GM18907 (cell line): ENCODE data around the gene SNAP91.
"Not testable (repeated sequence)": the region's sequence is repeated elsewhere in the genome, so short reads cannot be mapped to it uniquely, and the experiment has no call there.

Source experiments
- ATAC-seq: cut with Tn5 transposase; IDR thresholded peaks from one replicate; pipeline ENCODE4 v1.9.1; 2021; ENCODE audit warnings: mild to moderate bottlenecking, moderate library complexity; ENCODE audit not compliant: unreplicated experiment

The SNAP91 gene

DNA sequence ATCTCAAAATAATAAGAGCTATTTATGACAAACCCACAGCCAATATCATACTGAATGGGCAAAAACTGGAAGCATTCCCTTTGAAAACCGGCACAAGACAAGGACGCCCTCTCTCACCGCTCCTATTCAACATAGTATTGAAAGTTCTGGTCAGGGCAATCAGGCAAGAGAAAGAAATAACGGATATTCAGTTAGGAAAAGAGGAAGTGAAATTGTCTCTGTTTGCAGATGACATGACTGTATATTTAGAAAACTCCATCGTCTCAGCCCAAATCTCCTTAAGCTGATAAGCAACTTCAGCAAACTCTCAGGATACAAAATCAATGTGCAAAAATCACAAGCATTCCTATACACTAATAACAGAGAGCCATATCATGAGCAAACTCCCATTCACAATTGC, 158.4 kb downstream of the SNAP91 start:
- ATAC-seq, result not testable (repeated sequence)

GRCh38 chr6:83546636-83547035, 162.3 kb downstream of the SNAP91 start:
- ATAC-seq, result no peak

DNA sequence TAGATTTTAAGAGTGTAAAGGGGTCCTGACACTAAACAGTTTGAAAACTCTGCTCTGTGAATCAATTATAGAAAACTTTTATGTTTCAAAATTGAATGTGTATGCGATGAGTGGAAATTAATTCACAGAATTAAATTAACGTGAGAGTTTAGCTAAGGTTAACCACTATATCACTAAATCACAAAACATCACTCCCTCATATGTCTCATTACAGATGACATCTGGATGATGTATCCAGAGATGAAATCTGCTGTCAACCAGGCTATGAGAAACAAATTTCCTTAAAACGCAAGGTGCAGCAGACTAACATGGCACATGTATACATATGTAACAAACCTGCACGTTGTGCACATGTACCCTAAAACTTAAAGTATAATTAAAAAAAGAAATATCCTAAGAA, 169.2 kb downstream of the SNAP91 start:
- no peak for ATAC-seq

GRCh38 chr6:83536647-83537589, 172.0 kb downstream of the SNAP91 start:
- peak; percentile 22 for ATAC-seq

- ATAC-seq, result peak; percentile 87
These were observed 172.8 kb downstream of the SNAP91 start for GRCh38 chr6:83536034-83536646.

GRCh38 chr6:83518816-83519480, 190.0 kb downstream of the SNAP91 start:
- ATAC-seq, result no peak

DNA sequence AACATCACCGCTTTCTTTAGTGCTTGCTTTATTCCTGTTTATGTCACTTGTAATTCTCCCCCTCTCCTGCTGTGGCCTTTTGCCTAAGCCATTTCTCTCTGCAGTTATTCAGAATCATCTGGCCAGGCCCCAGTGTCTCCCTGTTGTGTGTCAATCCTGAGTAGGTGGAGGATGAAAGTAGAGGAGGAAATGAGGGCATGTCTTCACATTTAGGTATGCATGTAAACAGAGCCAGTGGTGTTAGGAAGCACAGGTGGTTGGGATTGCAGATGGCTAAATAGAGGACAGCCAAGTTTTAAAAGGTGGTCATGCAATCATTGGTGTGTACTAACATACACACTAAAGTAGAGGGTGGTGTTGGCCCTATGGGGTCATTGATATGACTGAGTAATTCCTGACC, 191.4 kb downstream of the SNAP91 start:
- no peak for ATAC-seq

DNA sequence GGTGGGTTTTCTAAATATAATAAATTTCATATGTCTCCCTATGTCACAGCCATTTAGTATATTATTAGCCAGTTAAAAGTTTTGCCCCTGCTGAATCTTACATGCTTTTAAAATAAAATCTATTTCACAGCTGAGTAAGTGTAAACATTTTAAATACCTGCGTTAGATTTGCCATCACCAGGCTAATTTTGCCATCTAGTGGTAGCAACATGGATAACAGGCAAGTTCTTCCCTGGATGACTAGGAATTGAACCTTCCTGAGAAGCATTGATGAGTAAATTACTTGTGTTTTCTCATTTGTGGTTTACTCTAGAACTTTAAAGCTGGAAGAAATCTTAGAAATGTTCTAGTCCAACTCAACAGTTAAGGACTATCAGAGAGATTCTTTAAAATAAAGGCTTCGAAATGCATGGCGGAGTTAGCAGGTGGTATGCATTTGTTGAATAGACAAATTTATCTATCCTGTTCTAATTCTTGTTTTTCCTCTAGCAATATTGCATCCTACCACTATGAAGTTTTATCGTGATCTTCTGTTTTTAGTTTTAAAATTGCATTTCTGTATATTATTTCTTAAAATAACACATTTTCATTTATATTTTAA, 193.9 kb downstream of the SNAP91 start:
- ATAC-seq, result peak; percentile 60

DNA sequence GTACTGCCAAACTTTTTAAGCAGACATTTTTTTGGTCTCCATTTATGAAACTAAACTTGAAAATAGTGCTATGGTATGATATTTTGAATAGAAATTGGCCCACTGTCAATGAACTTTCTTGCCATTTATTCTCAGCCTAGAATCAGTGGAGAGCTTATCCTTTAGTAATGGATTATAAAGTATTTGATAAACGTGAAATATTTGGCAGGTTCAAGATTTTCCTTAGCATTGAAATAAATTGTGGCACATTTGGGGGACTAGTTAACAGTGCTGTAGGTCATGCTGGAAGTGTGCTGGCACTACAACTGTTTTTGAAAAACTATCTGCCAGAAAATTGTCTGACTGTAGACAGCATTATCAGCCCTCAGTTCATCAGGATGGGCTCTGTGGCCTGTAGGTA, 194.4 kb downstream of the SNAP91 start:
- ATAC-seq, result peak; percentile 10

GRCh38 chr6:83511901-83512681, 196.8 kb downstream of the SNAP91 start, which contains the start of gene PRSS35:
PRSS35 (plus strand) TSS chr6:83512534; CDS start chr6:83523442, 10,908 bp downstream.
- ATAC-seq, result peak; percentile 70

GRCh38 chr6:83511266-83511665, 197.6 kb downstream of the SNAP91 start:
- no peak for ATAC-seq

GRCh38 chr6:83510791-83511190, 198.1 kb downstream of the SNAP91 start:
- ATAC-seq, result no peak

DNA sequence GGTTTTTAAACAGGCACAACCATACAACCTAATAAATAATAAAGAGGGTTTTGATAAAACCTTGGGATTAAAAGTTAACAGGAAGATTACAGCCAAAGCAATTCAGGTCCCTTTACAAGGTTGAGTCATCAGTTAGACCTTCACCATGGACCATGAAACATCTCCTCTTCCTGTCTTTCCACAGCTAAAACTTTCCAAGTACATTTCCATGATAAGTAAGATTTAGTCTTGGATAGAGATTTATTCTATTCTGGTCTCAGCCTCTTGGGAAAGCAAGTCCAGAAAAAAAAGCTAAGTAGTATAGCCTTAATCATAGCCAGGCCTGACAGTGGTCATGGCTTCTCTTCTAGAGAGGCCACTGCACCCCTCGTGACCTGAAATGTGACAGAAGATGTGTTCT, 199.5 kb downstream of the SNAP91 start:
- ATAC-seq, result no peak

DNA sequence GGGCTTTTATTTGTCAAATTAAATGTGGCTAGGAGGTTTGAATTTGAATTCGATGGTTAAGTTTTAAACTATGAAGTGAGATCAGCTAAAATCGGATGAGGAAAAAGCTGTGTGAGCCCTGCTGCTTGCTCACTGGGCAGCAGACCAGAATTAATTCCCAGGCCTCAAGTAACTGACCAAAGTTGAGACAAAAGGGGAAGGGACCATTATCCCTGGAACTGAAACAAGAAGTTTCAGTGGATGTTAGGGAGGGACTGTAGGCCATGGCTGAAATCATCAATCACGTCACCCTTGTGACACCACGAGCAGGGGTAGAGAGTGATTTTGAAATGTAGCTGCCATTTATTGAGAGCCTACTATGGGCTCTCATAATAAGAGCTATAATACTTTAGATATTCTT, 203.5 kb downstream of the SNAP91 start:
- no peak for ATAC-seq
